SK-N-SH (cell line): ENCODE results near the gene MAGI2. TPM values are rescaled to one million over a fixed set of nuclear protein-coding genes. Genes with fewer than 3 reads are reported as not detected.

ENCODE experiments used
- CTCF ChIA-PET: fragments of 300-600, 350-600 bp; formaldehyde crosslinking; extraction: SDS; loops from one replicate; lab custom pipeline; 2021; lab: Yijun Ruan, JAX
- POLR2A ChIA-PET: fragments of 350-600 bp; sonication (Branson Sonifier 250); formaldehyde crosslinking; extraction: SDS; loops from one replicate; lab custom pipeline; 2020; ENCODE audit warnings: antibody characterized with exemption, inconsistent platforms; lab: Yijun Ruan, JAX
- DNase-seq: peaks from one replicate; pipeline ENCODE4 v3.0.0; 2012
- H2AFZ ChIP-seq: fragments of 200-600 bp; sonication (generic); 2 replicates; pipeline ENCODE4 v1.8.1; 2016; ENCODE audit warnings: antibody characterized with exemption, mild to moderate bottlenecking, low read depth
- H3F3A ChIP-seq: fragments of 200-600 bp; sonication (generic); replicated peaks from 2 replicates; pipeline ENCODE3; 2016; ENCODE audit warnings: antibody characterized with exemption, mild to moderate bottlenecking; ENCODE audit not compliant: insufficient read depth
- H3K27ac ChIP-seq, 2 experiments: fragments of 200-500 bp in 1 of 2; fragments of 200-600 bp in 1 of 2; sonication (Bioruptor generic) in 1 of 2; sonication (generic), shearing (Covaris generic) in 1 of 2; 2 replicates each; pipeline versions ENCODE4 v1.5.1 to v1.6.1; 2014 to 2016; ENCODE audit warnings: low read depth in 2 of 2, inconsistent platforms in 1 of 2, low read length in 1 of 2, mild to moderate bottlenecking in 1 of 2, mixed read lengths in 1 of 2
- H3K27me3 ChIP-seq: fragments of 200-600 bp; sonication (generic), shearing (Covaris generic); 2 replicates; pipeline ENCODE4 v1.6.1; 2016; ENCODE audit warnings: mixed run types; ENCODE audit not compliant: insufficient read depth
- H3K36me3 ChIP-seq, 2 experiments: fragments of 200-500 bp in 1 of 2; fragments of 200-600 bp in 1 of 2; sonication (Bioruptor generic) in 1 of 2; sonication (generic) in 1 of 2; replicated peaks in 1 of 2; 2 replicates each; pipeline versions ENCODE3 to v1.5.1; 2014 to 2016; ENCODE audit warnings: low read length in 1 of 2, mild to moderate bottlenecking in 1 of 2; ENCODE audit not compliant: insufficient read depth in 2 of 2, control insufficient read depth in 1 of 2
- H3K4me1 ChIP-seq, 2 experiments: fragments of 200-500 bp in 1 of 2; fragments of 200-600 bp in 1 of 2; sonication (Bioruptor generic) in 1 of 2; sonication (generic), shearing (Covaris generic) in 1 of 2; 2 replicates each; pipeline versions ENCODE4 v1.5.1 to v1.6.1; 2014 to 2016; ENCODE audit warnings: low read depth in 1 of 2, low read length in 1 of 2, mixed run types in 1 of 2; ENCODE audit not compliant: insufficient read depth in 2 of 2, control insufficient read depth in 1 of 2
- H3K4me2 ChIP-seq: fragments of 200-600 bp; sonication (generic), shearing (Covaris generic); 2 replicates; pipeline ENCODE4 v1.6.1; 2017; ENCODE audit warnings: mixed run types
- H3K4me3 ChIP-seq, 2 experiments: fragments of 200-500 bp in 1 of 2; fragments of 200-600 bp in 1 of 2; sonication (Bioruptor generic) in 1 of 2; sonication (generic), shearing (Covaris generic) in 1 of 2; 2 replicates each; pipeline versions ENCODE4 v1.5.1 to v1.8.1; 2014 to 2016; ENCODE audit warnings: low read depth in 2 of 2, inconsistent platforms in 1 of 2, low read length in 1 of 2, mild to moderate bottlenecking in 1 of 2, mixed read lengths in 1 of 2, moderate library complexity in 1 of 2
- H3K79me2 ChIP-seq: fragments of 200-600 bp; sonication (generic); 2 replicates; pipeline ENCODE4 v1.8.1; 2017; ENCODE audit warnings: mild to moderate bottlenecking; ENCODE audit not compliant: insufficient read depth
- H3K9ac ChIP-seq: fragments of 200-600 bp; sonication (generic); 2 replicates; pipeline ENCODE4 v1.6.1; 2017; ENCODE audit warnings: mixed run types
- H3K9me2 ChIP-seq: fragments of 200-600 bp; sonication (generic); 2 replicates; pipeline ENCODE4 v1.6.1; 2017; ENCODE audit warnings: mixed run types
- H3K9me3 ChIP-seq: fragments of 200-600 bp; sonication (generic); 2 replicates; pipeline ENCODE4 v1.6.1; 2017; ENCODE audit warnings: mixed run types, mild to moderate bottlenecking, moderate library complexity
- H4K20me1 ChIP-seq: fragments of 200-600 bp; sonication (generic); 2 replicates; pipeline ENCODE4 v1.6.1; 2017; ENCODE audit warnings: mild to moderate bottlenecking, mixed run types; ENCODE audit not compliant: insufficient read depth
- CHD2 ChIP-seq: fragments of 150-350 bp; IDR thresholded peaks from 2 replicates; pipeline ENCODE4 v1.6.1; 2018; ENCODE audit warnings: low read length; ENCODE audit not compliant: partially characterized antibody
- ELF1 ChIP-seq: IDR thresholded peaks from 2 replicates; pipeline ENCODE4 v1.4.0; 2012
- EZH2phosphoT487 ChIP-seq: fragments of 200-600 bp; sonication (generic); IDR thresholded peaks from 2 replicates; pipeline ENCODE4 v1.6.1; 2017; ENCODE audit warnings: low read depth, mixed run types, mild to moderate bottlenecking, antibody characterized with exemption, moderate library complexity, borderline replicate concordance
- FOSL2 ChIP-seq: IDR thresholded peaks from 2 replicates; pipeline ENCODE4 v1.4.0; 2012; ENCODE audit warnings: low read depth, mild to moderate bottlenecking, moderate library complexity, borderline replicate concordance
- FOXM1 ChIP-seq: IDR thresholded peaks from 2 replicates; pipeline ENCODE4 v1.4.0; 2012; ENCODE audit warnings: low read depth, mild to moderate bottlenecking
- GATA2 ChIP-seq: sonication (generic); formaldehyde crosslinking; IDR thresholded peaks from 2 replicates; pipeline ENCODE4 v1.5.0; 2020; ENCODE audit warnings: mild to moderate bottlenecking, missing genetic modification reagents
- IRF3 ChIP-seq: fragments of 150-350 bp; IDR thresholded peaks from 2 replicates; pipeline ENCODE4 v1.6.1; 2016; ENCODE audit warnings: mild to moderate bottlenecking, low read depth, low read length
- JUND ChIP-seq: IDR thresholded peaks from 2 replicates; pipeline ENCODE4 v1.4.0; 2012
- MAX ChIP-seq: IDR thresholded peaks from 2 replicates; pipeline ENCODE4 v1.4.0; 2012; ENCODE audit warnings: low read depth
- NFIC ChIP-seq: IDR thresholded peaks from 2 replicates; pipeline ENCODE4 v1.4.0; 2012; ENCODE audit warnings: borderline replicate concordance
- PBX3 ChIP-seq: IDR thresholded peaks from 2 replicates; pipeline ENCODE4; 2012
- POLR2AphosphoS5 ChIP-seq: IDR thresholded peaks from 2 replicates; pipeline ENCODE4 v1.6.1; 2012; ENCODE audit warnings: low read depth, low read length
- RAD21 ChIP-seq: IDR thresholded peaks from 2 replicates; pipeline ENCODE4 v1.6.1; 2012; ENCODE audit warnings: mild to moderate bottlenecking, low read length
- RFX5 ChIP-seq: IDR thresholded peaks from 2 replicates; pipeline ENCODE4 v1.6.1; 2012; ENCODE audit warnings: mild to moderate bottlenecking, improper control_type of control experiment, low read length
- SIN3A ChIP-seq: IDR thresholded peaks from 2 replicates; pipeline ENCODE4 v1.6.1; 2012; ENCODE audit warnings: low read depth, mild to moderate bottlenecking, low read length, moderate library complexity, borderline replicate concordance
- SMC3 ChIP-seq: IDR thresholded peaks from 2 replicates; pipeline ENCODE4 v1.6.1; 2012; ENCODE audit warnings: low read depth, low read length, improper control_type of control experiment
- TAF1 ChIP-seq: IDR thresholded peaks from 2 replicates; pipeline ENCODE4 v1.6.1; 2012; ENCODE audit warnings: low read depth, mild to moderate bottlenecking, low read length, moderate library complexity, borderline replicate concordance
- TCF12 ChIP-seq: IDR thresholded peaks from 2 replicates; pipeline ENCODE4 v1.4.0; 2012
- TEAD4 ChIP-seq: IDR thresholded peaks from 2 replicates; pipeline ENCODE4 v1.4.0; 2012; ENCODE audit warnings: mild to moderate bottlenecking, borderline replicate concordance; ENCODE audit not compliant: insufficient read depth
- USF1 ChIP-seq: IDR thresholded peaks from 2 replicates; pipeline ENCODE4 v1.4.0; 2012; ENCODE audit warnings: low read depth, borderline replicate concordance
- WGBS: methylation state at CpG from one replicate; pipeline ENCODE4 v1.1.6; 2017; ENCODE audit warnings: low lambda C conversion rate; 5-methylcytosine and 5-hydroxymethylcytosine counted together
- polyA plus RNA-seq, 3 experiments: library from polyadenylated mRNA; depleted of rRNA; stranded (reverse); fragments of >200 nt; gene quantifications; 2 replicates each; pipeline ENCODE4 v1.2.3, GENCODE V29; 2012

The MAGI2 gene
- polyA plus RNA-seq, 1 of the 3 experiments (the other 2 are of a cell fraction) = 1.1 TPM

- H3K4me2 ChIP-seq = no peak overlapping the region
- DNase-seq = no peak
- H3K4me1 ChIP-seq = no peaks in the 10 kb centered on the region
- H3K36me3 ChIP-seq = no peaks in the 10 kb centered on the region
- TF ChIP-seq FOSL2 (no peak), RAD21 (no peak), GATA2 (CRISPR knock-in tag) (no peak), JUND (no peak), FOXM1 (no peak), TAF1 (no peak), POLR2AphosphoS5 (no peak), NFIC (no peak), SMC3 (no peak), ELF1 (no peak), RFX5 (no peak), EZH2phosphoT487 (no peak), PBX3 (no peak), USF1 (no peak), CHD2 (no peak), IRF3 (no peak), TEAD4 (no peak), SIN3A (no peak)
- H3K4me3 ChIP-seq = no peak overlapping the region
- no peak overlapping the region for H3K9ac ChIP-seq
- CTCF ChIA-PET = interaction anchor here (1.0 kb wide), 1 partner anchor 655 kb away, joined by 3 read pairs; no protein-coding TSS in a partner anchor
- H3F3A ChIP-seq = no peaks in the 10 kb centered on the region
- H3K9me2 ChIP-seq = no peaks in the 10 kb centered on the region
- no peaks in the 10 kb centered on the region for H3K79me2 ChIP-seq
- no peak overlapping the region for H2AFZ ChIP-seq
- WGBS = 50% methylated on average over 3 of the region's 3 CpGs
- no peaks in the 10 kb centered on the region for H3K9me3 ChIP-seq
- POLR2A ChIA-PET = no interaction called here
- H3K27ac ChIP-seq = no peak overlapping the region
- H4K20me1 ChIP-seq = no peaks in the 10 kb centered on the region
- no peaks in the 10 kb centered on the region for H3K27me3 ChIP-seq
Measured at GRCh38 chr7:78521961-78522360, 931.5 kb downstream of the MAGI2 start.

GRCh38 chr7:78516450-78516849, 937.0 kb downstream of the MAGI2 start:
- CTCF ChIA-PET = no interaction called here
- no peak overlapping the region for H2AFZ ChIP-seq
- DNase-seq = no peak

More at GRCh38 chr7:78516450-78516849, 937.0 kb downstream of the MAGI2 start:
- no peaks in the 10 kb centered on the region for H3K9me2 ChIP-seq
- no peak overlapping the region for H3K9ac ChIP-seq
- no peak overlapping the region for H3K4me3 ChIP-seq
- no peak overlapping the region for H3K4me2 ChIP-seq
- no peak overlapping the region for H3K27ac ChIP-seq
- WGBS = 45% methylated on average over 2 of the region's 2 CpGs
- POLR2A ChIA-PET = no interaction called here
- TF ChIP-seq GATA2 (CRISPR knock-in tag) (no peak), TCF12 (no peak), FOSL2 (no peak), ELF1 (no peak), MAX (no peak)
- TF ChIP-seq, all 33 proteins: peak for 0
- Histone ChIP-seq H3K79me2 (no peaks in the 10 kb centered on the region), H3K9me3 (no peaks in the 10 kb centered on the region), H3K36me3 (no peaks in the 10 kb centered on the region), H3K4me1 (no peaks in the 10 kb centered on the region), H3K27me3 (no peaks in the 10 kb centered on the region), H3F3A (no peaks in the 10 kb centered on the region), H4K20me1 (no peaks in the 10 kb centered on the region)
